ENCODE results near the gene OTOP3.
A peak's percentile ranks its signal among the peaks of the same experiment; 100 is the strongest.

OTOP3 gene

GRCh38 chr17:74986206-74986576 lies 50.5 kb downstream of the OTOP3 start:
- no peak for DNase-seq (ENCODE audit: low read depth in 2 of 2)

DNA sequence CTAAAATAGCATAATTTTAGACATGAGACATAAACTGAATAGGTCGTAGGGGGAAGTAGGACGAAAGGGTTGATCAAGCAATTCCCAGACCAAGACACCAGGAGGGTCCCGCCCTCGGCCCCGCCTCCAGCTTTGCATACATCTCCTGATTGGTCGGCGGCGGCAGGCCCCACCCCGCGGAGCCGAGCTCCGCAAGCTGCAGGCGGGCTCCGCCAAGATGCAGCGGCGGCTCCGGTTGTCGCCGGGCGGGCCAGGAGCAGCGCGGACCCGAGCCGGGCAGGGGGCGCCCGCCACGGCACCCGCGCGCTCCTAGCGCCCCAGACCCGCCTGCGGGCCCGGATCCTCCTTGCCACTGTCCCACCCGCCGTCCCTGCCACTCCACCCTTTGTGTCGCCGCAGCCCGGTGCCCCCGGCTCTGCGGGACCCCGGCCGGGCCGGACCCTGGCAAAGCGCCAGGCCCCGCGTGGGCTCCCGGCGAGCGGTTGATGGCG lies 51.8 kb downstream of the OTOP3 start, which contains the start of gene CDR2L:
CDR2L (plus strand) TSS at position 215 of the 491 bp plus-strand sequence. CDS start 412 bp downstream, outside the sequence.
- DNase-seq (ENCODE audit: low read depth in 2 of 2), result peak; percentile 77 to 81

DNA sequence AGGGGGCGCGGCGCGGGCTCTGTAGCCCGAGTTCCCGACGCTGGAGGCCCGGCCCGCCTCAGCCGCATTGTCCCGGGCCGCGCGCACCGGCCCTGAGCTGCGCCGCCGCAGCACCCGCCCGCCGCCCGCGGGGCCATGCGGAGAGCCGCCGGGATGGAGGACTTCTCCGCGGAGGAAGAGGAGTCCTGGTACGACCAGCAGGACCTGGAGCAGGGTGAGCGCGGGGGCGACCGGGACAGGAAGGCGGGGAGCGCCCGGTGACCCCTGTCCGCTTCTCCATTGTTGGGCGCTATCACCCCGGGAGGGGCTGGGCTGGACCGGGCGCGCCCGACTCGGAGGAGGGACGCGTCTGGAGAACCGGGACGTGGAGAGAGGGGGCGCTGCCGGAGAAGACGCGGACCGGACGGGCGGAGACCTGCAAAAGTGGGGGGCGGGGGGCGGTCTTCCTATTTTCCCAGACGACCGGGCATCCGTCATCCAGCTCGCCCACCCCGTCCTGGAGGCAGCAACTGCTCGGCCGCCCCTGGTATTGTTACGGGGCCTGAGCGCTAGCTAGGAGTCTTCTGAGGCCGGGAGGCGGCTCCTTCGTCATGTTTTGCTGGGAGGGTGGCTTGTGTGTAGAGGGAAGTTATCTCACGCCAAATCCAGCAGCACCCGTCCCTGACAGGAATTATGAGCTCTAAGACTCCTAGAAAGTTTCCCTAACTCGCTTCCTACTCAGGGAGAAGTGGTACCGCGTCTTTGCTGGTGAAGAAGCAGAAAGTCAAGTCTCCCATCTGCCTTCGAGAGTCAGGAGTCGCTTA lies 52.4 kb downstream of the OTOP3 start:
- DNase-seq (ENCODE audit: low read depth in 2 of 2), result no peak

DNA sequence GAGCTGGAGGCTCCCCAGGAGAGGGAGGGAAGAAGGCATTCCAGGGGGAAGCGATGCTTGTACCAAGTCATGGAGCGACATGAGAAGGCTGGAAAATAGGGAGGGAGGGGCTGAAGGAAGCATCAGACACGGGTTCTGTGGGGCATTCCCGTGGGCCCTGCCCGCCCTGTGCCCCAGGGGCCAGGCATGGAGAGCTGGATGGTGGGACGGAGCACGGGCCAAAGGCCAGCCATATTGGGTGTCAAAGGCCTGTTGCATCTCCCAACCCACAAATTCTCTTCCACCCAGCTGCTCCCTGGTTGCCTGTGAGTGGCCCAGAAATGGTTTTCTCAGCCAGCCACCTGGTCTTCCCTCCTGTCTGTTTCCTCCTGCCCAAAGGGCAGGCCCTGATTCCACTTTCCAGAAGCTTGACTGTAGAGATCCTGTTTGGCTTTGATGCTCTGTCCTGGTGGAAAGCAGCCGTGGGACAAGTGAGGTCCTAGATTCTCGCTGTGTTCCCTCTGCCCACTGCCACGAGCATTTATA lies 54.9 kb downstream of the OTOP3 start:
- DNase-seq (ENCODE audit: low read depth in 2 of 2), result no peak

DNA sequence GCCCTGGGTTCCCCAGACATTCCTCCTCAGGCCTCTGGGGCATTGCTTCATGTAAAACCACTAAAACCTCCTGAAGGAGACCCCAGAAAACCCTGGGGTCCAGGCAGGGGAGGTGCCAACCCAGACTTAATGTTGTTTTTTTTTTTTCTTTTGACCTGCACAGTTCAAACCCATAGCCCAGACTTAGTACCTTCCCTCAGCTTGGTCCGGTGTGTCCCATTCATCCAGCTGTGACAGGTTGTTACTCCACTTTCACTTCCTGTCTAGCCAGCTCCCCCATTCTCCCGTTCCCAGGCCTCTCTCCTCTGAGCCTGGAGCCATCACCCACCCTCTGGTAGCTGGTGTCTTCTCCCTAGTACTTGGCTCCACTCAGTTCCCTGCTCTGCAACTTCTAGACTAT lies 56.5 kb downstream of the OTOP3 start:
- no peak for DNase-seq (ENCODE audit: low read depth in 2 of 2)

DNA sequence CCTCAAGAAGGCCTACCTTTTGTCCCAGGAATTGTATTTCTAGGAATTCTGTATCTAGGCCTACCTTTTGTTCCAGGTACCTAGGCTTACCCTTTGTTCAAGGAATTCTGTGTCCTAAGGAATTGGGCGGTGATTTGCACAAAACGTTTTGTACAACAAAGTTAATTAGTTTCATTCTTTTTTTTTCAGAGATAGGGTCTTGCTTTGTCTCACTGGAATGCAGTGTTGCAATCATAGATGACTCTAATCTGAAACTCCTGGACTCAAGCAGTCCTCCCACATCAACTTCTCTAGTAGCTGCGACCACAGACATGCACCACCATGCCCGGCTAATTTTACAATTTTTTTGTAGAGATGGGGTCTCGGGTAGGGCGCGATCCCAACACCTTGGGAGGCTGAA lies 58.7 kb downstream of the OTOP3 start:
- no peak for DNase-seq (ENCODE audit: low read depth in 2 of 2)

GRCh38 chr17:74995847-74996246 lies 60.1 kb downstream of the OTOP3 start:
- DNase-seq (ENCODE audit: low read depth in 2 of 2), result no peak

GRCh38 chr17:74998783-74999182 lies 63.1 kb downstream of the OTOP3 start:
- no peak for DNase-seq (ENCODE audit: low read depth in 2 of 2)

DNA sequence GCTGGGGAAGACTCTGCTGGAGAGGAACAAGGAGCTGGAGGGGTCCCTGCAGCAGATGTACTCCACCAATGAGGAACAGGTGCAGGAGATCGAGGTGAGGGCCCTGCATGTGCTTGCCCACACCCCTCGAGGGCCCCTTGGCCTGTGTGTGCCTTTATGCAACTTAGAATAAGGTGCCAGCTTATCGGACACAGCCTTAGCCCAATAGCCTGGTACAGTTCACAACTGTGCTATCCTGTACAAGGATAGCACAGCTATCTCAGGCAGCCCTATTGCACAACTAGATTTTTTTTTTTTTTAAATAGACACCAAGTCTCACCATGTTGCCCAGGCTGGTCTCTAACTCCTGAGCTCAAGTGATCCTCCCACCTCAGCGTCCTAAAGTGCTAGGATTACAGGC lies 63.8 kb downstream of the OTOP3 start:
- no peak for DNase-seq (ENCODE audit: low read depth in 2 of 2)

All from stimulated activated CD8-positive, alpha-beta memory T cell treated with anti-CD3 and anti-CD28 coated beads, Interleukin-15, amount 100 ng/mL, for 4 hours (primary cell).